Ishikawa (cell line): ENCODE results near the gene FAM216B.

Experiments
- CEBPB ChIP-seq: IDR thresholded peaks from 2 replicates; pipeline ENCODE4 v1.6.1; 2012
- CREB1 ChIP-seq: IDR thresholded peaks from 2 replicates; pipeline ENCODE4 v1.6.1; 2012; ENCODE audit warnings: low read depth
- EGR1 ChIP-seq: IDR thresholded peaks from 2 replicates; pipeline ENCODE4 v1.6.1; 2012
- EP300 ChIP-seq: IDR thresholded peaks from 2 replicates; pipeline ENCODE4 v1.6.1; 2012; ENCODE audit warnings: borderline replicate concordance
- FOXM1 ChIP-seq: IDR thresholded peaks from 2 replicates; pipeline ENCODE4 v1.6.1; 2012; ENCODE audit warnings: low read depth, borderline replicate concordance
- NFIC ChIP-seq: IDR thresholded peaks from 2 replicates; pipeline ENCODE4 v1.6.1; 2012
- RAD21 ChIP-seq: IDR thresholded peaks from 2 replicates; pipeline ENCODE4 v1.6.1; 2012; ENCODE audit warnings: low read depth
- REST ChIP-seq: IDR thresholded peaks from 2 replicates; pipeline ENCODE4 v1.6.1; 2012; ENCODE audit warnings: low read depth, mild to moderate bottlenecking
- TAF1 ChIP-seq: IDR thresholded peaks from 2 replicates; pipeline ENCODE4 v1.6.1; 2012; ENCODE audit warnings: low read depth, mild to moderate bottlenecking
- TCF12 ChIP-seq: IDR thresholded peaks from 2 replicates; pipeline ENCODE4 v1.6.1; 2012; ENCODE audit warnings: low read depth
- TEAD4 ChIP-seq: IDR thresholded peaks from 2 replicates; pipeline ENCODE4 v1.6.1; 2012
- YY1 ChIP-seq: IDR thresholded peaks from 2 replicates; pipeline ENCODE4 v1.6.1; 2012; ENCODE audit warnings: low read depth
- ZBTB7A ChIP-seq: IDR thresholded peaks from 2 replicates; pipeline ENCODE4 v1.6.1; 2012; ENCODE audit warnings: low read depth
- TF ChIP-seq, protein P1 (sequence below): IDR thresholded peaks from 2 replicates; pipeline ENCODE4 v1.6.1; 2012
- TF ChIP-seq, protein P2 (sequence below): IDR thresholded peaks from 2 replicates; pipeline ENCODE4 v1.6.1; 2012

The FAM216B gene

DNA sequence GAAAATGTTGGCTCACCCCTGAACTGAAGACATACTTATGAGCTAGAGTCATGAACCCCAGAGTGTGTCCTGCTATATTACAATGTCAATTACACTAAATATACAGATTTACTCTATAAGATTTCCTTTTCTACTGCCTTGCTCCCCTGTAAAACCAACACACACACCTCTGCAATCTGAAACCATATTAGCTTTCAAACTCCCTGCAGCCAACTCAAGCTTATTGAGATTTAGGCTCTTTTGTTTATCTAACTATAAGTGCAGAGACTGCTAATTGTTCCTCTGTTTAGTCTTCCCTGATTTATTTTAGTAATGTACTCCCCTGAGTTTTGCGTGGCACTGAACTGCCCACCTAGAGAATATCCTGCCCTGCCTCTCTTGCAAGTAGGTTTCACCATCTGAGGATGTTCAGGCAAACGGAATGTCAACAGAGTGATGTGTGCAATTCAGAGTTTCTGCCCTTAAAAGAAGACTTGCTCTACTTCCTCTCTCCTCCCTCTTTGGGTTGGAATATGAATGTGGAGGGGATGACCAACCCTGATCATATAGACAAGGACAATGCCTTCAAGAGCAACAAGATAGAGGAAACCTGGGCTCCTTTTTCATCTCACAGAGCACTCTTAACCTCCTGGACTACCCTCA is 22.3 kb downstream of the FAM216B start:
- no peak for TF ChIP-seq EP300
- TF ChIP-seq CEBPB, result no peak
- no peak for TF ChIP-seq TEAD4
- TF ChIP-seq EGR1, result no peak
- TF ChIP-seq, protein P1, sequence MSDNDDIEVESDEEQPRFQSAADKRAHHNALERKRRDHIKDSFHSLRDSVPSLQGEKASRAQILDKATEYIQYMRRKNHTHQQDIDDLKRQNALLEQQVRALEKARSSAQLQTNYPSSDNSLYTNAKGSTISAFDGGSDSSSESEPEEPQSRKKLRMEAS, result no peak
- TF ChIP-seq TCF12, result no peak
- no peak for TF ChIP-seq YY1
- TF ChIP-seq, protein P2, sequence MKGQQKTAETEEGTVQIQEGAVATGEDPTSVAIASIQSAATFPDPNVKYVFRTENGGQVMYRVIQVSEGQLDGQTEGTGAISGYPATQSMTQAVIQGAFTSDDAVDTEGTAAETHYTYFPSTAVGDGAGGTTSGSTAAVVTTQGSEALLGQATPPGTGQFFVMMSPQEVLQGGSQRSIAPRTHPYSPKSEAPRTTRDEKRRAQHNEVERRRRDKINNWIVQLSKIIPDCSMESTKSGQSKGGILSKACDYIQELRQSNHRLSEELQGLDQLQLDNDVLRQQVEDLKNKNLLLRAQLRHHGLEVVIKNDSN, result no peak
- no peak for TF ChIP-seq FOXM1
- TF ChIP-seq NFIC, result no peak
- no peak for TF ChIP-seq TAF1
- no peak for TF ChIP-seq REST
- TF ChIP-seq ZBTB7A, result no peak
- no peak for TF ChIP-seq RAD21
- TF ChIP-seq CREB1, result no peak

DNA sequence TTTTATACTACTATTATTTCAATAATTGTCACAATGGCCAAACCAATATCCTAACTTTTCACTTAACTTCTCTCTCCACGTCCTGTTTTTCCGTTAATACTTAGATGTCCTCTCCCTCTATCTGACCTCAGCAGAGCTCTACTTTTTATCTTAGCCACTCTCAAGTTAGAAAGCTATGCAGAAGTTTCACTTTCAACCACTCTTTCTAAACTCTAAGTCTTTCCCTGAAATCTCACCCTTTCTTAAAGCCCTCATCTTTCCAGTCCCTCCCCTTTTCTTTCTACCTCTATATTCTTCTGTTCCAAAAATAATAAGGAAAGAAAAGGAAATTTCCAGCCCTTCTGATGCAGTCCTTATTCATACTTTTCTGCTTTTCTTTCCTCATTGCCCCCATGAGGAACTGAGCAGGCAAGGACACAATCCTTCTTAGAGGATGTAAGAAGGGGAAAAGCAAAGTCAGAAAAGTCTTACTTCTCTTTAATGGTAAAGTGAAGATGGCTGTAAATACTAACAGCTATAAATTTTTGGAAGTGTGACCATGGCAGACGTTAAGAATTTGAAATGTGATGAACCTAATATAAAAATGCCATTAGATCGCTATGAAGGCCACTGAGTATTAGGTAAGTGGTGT is 23.0 kb downstream of the FAM216B start:
- no peak for TF ChIP-seq NFIC
- TF ChIP-seq FOXM1, result no peak
- TF ChIP-seq TAF1, result no peak
- TF ChIP-seq, protein P2, result no peak
- no peak for TF ChIP-seq RAD21
- TF ChIP-seq CEBPB, result no peak
- no peak for TF ChIP-seq ZBTB7A
- no peak for TF ChIP-seq REST
- TF ChIP-seq CREB1, result no peak
- TF ChIP-seq, protein P1, result no peak
- TF ChIP-seq EGR1, result no peak
- no peak for TF ChIP-seq TEAD4

DNA sequence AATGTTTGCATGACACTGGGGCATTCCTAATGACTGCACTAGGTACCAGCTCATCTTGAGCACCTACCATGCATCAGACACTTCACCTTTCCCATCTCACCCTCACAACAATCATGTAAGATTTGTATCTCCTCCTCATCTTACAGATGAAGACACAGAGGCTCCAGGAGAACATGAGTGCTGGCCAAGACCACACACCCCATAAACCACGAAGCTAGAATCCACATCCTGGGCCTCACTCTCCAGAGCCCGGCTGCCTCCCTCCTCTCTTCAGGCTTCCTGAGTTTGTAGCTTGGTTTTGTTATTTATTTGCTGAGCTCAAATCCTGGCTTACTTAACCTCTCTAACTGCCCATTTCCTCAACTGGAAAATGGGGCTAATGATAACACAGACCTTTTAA is 25.9 kb downstream of the FAM216B start:
- TF ChIP-seq CEBPB, result no peak
- no peak for TF ChIP-seq TAF1
- TF ChIP-seq REST, result no peak
- TF ChIP-seq NFIC, result no peak
- TF ChIP-seq ZBTB7A, result no peak

GRCh38 chr13:42807866-42808265 is 26.5 kb downstream of the FAM216B start:
- TF ChIP-seq, protein P2, result no peak
- TF ChIP-seq ZBTB7A, result no peak
- TF ChIP-seq RAD21, result no peak
- no peak for TF ChIP-seq TEAD4
